ENCODE data around the gene NFKBIE.

Gene NFKBIE

DNA sequence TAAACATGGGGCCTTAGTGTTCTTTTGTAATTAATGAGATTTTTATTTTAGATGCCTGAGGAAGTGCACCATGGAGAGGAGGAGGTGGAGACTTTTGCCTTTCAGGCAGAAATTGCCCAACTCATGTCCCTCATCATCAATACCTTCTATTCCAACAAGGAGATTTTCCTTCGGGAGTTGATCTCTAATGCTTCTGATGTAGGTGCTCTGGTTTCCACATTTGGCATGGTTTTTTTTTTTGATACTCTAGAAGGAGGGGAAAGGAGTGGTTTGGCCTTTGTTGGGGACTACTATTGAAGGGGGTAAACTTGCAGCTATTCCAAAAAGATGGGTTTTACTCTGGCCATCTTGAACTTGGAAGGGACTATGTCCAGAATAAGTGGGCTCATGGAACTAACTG is 16.8 kb downstream of the NFKBIE start:
- Mint-ChIP-seq H3K27me3 (no peaks in the 10 kb centered on the region), H3K4me3 (peak overlapping the region; percentile 99), H3K9me3 (no peaks in the 10 kb centered on the region), H3K27ac (peak overlapping the region; percentile 100), H3K4me1 (peaks cover 77% of the 10 kb centered on the region)
- no peak for ATAC-seq
- no peak for DNase-seq

DNA sequence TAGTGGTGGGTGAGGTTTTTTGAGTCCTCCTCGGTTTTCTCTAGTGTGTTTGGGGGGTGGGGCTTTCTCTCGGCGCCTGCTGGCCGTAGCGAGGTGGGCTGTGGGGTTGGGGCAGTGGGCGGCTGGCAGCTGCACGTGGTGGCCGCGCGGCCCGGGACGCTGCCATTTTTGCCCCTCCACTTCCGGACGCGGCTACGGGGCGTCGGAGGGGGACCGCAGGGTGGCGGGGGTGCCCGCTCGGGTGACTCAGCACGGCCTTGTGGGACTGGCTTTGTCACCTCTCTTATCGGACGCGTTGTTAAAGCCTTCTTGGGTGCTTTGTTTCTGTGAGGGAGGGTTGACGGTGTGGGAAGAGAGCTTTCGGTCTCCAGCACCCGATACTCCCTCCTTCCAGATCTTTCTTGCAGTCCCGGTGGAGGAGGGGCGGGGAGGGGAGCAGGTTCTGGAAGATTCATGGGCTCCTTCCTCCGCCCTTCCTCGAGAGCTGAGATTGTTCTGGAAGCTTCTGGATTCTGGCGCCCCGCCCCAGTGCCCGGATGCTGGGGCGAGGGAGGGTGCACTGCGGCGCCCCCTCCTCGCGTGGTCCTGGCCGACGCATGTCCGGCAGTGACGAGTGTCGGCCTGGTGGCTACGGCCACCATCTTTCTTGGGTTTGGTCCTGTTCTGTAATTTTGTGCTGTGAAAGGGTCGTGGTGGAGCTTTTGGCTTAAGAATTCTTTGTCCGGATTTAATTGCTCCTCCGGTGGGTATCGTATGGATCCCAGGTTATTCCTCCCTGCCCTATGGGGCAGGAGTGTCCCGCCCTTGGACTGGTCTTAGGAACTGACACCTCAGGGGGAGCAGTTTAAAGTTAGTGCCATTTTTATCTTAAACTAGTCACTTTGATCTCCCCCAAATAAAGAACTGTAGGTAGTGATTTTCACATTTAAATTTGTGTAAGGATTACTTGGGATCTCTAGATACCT is 17.7 kb downstream of the NFKBIE start:
- ATAC-seq = peak; percentile 76
- peak; percentile 87 to 94 for DNase-seq
- H3K4me3 Mint-ChIP-seq = peak overlapping the region; percentile 99
- H3K27me3 Mint-ChIP-seq = no peaks in the 10 kb centered on the region
- H3K27ac Mint-ChIP-seq = peak overlapping the region; percentile 100
- no peaks in the 10 kb centered on the region for H3K9me3 Mint-ChIP-seq
- H3K4me1 Mint-ChIP-seq = peaks cover 68% of the 10 kb centered on the region

GRCh38 chr6:44246663-44247337 is 18.6 kb downstream of the NFKBIE start, which contains the start of gene HSP90AB1:
Gene HSP90AB1, plus strand, starts transcription at chr6:44247101. Its CDS starts 1,529 bp downstream, at chr6:44248630.
- Mint-ChIP-seq H3K9me3 (no peaks in the 10 kb centered on the region), H3K4me1 (peaks cover 62% of the 10 kb centered on the region), H3K27me3 (no peaks in the 10 kb centered on the region), H3K27ac (peak within 1 kb of the TSS; percentile 100), H3K4me3 (peak within 1 kb of the TSS; percentile 99)
- peak; percentile 96 to 99 for DNase-seq
- peak; percentile 87 for ATAC-seq

DNA sequence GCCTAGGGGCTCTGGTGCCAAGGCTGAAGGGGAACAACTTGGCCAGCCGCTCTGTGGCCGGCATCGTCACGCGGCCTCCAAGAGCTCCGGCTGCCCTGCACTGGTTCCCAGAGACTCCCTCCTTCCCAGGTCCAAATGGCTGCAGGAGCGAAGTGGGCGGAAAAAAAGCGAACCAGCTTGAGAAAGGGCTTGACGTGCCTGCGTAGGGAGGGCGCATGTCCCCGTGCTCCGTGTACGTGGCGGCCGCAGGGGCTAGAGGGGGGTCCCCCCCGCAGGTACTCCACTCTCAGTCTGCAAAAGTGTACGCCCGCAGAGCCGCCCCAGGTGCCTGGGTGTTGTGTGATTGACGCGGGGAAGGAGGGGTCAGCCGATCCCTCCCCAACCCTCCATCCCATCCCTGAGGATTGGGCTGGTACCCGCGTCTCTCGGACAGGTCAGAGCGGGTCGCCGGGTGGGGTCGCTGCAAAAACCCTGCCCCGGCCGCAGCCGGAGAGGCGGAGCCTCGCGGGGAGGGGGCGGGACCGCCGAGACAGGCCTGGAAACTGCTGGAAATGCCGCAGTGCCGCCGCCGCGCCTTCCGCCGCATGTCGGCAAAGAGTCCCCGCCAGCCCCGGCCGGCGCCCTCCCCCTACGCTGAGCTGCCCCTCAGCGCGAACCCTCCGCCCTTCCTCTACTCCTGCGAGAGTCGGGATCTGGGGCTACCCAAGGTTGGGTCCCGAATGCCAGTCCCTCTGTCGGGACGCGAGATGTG is 19.3 kb downstream of the NFKBIE start:
- DNase-seq (peak; percentile 86 to 88), ATAC-seq (peak; percentile 65)
- H3K27me3 Mint-ChIP-seq = no peaks in the 10 kb centered on the region
- peak overlapping the region; percentile 100 for H3K27ac Mint-ChIP-seq
- H3K4me3 Mint-ChIP-seq = peak overlapping the region; percentile 99
- no peaks in the 10 kb centered on the region for H3K9me3 Mint-ChIP-seq
- peaks cover 55% of the 10 kb centered on the region for H3K4me1 Mint-ChIP-seq

DNA sequence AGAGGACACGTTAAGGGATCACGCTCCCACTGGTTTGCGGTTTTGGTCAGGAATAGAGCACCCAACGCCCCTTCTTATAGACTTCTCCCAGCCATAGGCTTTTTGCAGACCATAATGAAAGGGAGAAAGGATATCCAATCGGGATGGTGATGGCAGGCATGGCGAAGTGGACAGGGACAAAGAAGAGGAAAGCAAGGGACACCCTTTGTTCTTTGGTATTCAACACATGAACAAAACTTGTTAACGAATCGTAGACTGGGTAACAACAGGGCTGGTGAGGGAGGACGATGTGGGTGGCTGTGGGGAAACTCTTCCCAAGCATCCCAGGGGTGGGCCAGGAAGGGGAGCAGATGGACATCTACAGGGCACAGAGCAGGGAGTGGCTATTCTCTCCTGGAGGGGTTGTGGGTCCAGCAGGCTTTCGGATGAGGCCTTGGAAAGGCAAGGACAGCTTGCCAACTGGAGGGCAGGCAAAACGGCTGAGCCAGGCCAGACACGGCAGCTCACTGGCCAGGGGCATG is 19.9 kb downstream of the NFKBIE start:
- no peak for ATAC-seq
- H3K4me1 Mint-ChIP-seq = peaks cover 48% of the 10 kb centered on the region
- H3K4me3 Mint-ChIP-seq = peak overlapping the region; percentile 99
- H3K27me3 Mint-ChIP-seq = no peaks in the 10 kb centered on the region
- no peak for DNase-seq
- peak overlapping the region; percentile 68 to 89 for H3K27ac Mint-ChIP-seq
- no peaks in the 10 kb centered on the region for H3K9me3 Mint-ChIP-seq

DNA sequence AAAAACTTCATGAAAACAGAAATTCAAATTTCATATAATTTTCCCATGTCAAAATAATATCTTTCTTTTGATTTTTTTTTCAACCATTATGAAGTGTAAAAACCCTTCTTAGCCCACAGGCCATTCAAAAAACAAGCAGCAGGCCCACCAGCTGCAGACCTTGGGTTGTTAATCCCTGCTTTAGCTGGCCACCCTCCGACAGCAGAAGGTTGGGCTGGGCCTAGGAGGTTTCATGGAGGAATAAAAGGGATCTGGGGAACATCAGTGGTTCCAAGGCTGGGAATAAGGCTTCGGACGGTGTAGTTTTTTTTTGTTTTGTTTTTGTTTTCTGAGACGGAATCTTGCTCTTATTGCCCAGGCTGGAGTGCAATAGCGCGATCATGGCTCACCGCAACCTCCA is 22.0 kb downstream of the NFKBIE start:
- Mint-ChIP-seq H3K4me3 (no peak overlapping the region), H3K4me1 (peaks cover 37% of the 10 kb centered on the region), H3K27ac (no peak overlapping the region), H3K9me3 (no peaks in the 10 kb centered on the region), H3K27me3 (no peaks in the 10 kb centered on the region)
- DNase-seq (no peak), ATAC-seq (no peak)

DNA sequence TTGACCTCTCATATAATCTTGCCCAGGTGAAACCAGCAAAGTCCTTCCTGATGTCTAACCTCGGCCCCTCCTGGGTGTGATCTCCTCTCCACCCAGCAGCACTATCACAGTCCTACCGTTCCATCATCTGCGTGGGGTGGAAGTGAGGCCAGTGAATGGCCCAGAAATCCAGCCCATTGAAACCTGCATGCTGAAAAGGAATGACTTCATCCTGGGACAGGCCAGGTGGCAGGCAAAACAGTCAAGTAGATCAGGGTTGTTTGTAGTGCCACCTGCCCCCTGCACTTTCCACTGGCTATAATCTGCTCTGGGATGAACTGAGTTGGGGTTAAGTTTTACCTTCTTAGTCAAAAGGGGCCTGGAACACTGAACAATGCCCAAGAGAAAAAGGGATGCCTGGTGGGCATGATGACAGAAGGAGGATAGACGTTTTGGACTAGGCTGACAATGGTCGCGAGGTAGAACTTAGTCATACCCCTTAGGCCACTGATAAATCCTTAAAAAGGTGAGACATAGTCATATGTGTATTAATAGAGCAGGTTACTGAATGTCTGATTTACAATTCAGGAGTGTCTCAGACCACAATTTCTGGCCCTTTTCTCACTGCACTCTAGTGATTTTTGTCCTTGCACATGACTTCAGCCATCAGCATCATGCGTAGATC is 26.5 kb downstream of the NFKBIE start:
- H3K27ac Mint-ChIP-seq = peak overlapping the region in 1 of 2 donors; percentile 2
- DNase-seq (no peak), ATAC-seq (no peak)
- peaks cover 24% of the 10 kb centered on the region for H3K4me1 Mint-ChIP-seq
- H3K27me3 Mint-ChIP-seq = no peaks in the 10 kb centered on the region
- no peaks in the 10 kb centered on the region for H3K9me3 Mint-ChIP-seq
- peak overlapping the region; percentile 85 to 95 for H3K4me3 Mint-ChIP-seq

DNA sequence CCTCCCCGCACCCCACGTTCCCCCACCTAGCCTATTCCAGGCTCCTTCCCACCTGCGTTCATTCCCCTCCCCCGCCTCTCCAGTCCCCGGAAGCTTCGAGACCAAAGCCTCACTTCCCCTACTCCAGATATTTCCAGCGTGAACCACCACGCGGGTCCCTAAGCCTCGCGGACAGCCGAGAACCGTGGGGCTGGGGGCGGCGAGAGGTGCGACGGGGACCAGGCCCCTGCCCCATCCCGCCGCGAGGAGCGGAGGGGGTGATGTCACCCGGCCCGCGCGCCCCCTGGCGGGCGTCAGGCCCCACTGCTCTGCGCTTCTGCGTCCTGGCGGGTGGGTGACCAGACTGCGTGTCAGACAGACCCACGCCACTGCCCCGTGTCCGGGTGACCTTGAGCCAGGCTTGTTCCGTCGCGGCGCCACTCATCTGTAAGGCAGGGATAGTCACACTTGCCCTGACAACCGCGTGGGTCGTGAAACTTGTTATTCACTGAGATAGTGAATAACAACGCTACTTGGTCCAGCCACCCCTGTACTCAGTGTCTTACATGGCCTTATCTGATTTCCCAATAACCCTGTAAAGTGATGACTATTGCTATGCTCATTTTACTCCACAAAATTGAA is 27.4 kb downstream of the NFKBIE start:
- Mint-ChIP-seq H3K9me3 (no peaks in the 10 kb centered on the region), H3K27me3 (no peaks in the 10 kb centered on the region), H3K4me1 (peaks cover 26% of the 10 kb centered on the region), H3K27ac (peak overlapping the region; percentile 98 to 99), H3K4me3 (peak overlapping the region; percentile 85 to 95)
- ATAC-seq (peak; percentile 93), DNase-seq (peak; percentile 83 to 84)

- DNase-seq (peak; percentile 46 to 73), ATAC-seq (peak; percentile 89)
- Mint-ChIP-seq H3K4me1 (peaks cover 29% of the 10 kb centered on the region), H3K9me3 (no peaks in the 10 kb centered on the region), H3K27ac (peak overlapping the region; percentile 98 to 99), H3K27me3 (no peaks in the 10 kb centered on the region), H3K4me3 (peak overlapping the region; percentile 85 to 95)
Measured at GRCh38 chr6:44237021-44237812, 28.1 kb downstream of the NFKBIE start.

DNA sequence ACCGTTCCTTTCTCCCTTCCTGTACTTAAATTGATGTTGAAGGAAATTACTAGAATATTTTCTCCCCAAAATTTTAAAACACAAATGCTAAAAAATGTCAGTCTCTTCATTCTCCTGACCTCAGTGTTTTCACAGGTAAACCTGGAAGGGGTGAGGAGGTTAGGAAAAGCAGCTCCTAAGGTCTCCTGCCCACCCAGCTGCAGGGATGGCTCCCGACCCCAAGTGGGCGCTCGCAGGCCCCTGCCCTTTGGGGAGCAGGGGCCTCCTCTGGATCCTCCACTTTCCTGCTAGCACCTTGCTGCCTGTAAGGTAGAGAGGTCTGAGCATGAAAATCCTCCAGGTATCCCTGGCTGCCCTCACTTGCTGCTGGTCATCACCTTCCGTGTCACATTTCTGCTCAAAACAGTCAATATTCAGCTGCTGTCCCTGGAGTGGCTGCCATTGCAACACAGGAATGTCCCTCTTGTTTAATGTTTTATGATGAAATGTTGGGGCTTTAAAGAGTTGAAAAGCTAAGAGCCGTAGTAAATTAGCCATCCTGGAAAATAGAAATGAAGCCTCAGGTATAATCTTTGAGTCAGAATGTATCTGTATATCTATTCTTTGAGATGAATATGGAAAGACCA is 29.3 kb downstream of the NFKBIE start:
- Mint-ChIP-seq H3K27ac (no peak overlapping the region), H3K27me3 (no peaks in the 10 kb centered on the region), H3K4me1 (peaks cover 29% of the 10 kb centered on the region), H3K9me3 (no peaks in the 10 kb centered on the region), H3K4me3 (no peak overlapping the region)
- DNase-seq (no peak), ATAC-seq (no peak)

DNA sequence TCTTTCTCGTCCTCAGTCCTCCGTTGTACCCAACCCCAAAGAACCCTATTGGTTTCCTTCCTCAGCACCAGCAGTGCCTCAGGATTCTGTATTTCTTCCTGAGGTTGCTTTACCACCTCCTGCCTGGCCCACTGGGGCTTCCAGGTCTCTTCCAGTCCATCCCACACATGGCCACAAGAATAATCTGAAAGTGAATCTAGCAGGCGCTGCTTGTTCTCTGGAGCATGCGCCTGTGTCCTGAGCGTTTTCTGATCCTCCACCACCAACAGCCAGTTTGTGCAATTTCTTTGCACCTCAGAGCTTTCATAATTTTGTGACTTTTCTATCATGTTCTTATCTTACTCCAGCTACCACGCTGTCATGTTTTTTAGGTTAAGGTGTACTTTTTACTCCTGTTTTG is 30.1 kb downstream of the NFKBIE start:
- no peaks in the 10 kb centered on the region for H3K9me3 Mint-ChIP-seq
- no peaks in the 10 kb centered on the region for H3K27me3 Mint-ChIP-seq
- ATAC-seq = no peak
- no peak overlapping the region for H3K4me3 Mint-ChIP-seq
- peaks cover 29% of the 10 kb centered on the region for H3K4me1 Mint-ChIP-seq
- peak overlapping the region in 1 of 2 donors; percentile 5 for H3K27ac Mint-ChIP-seq
- DNase-seq = no peak

DNA sequence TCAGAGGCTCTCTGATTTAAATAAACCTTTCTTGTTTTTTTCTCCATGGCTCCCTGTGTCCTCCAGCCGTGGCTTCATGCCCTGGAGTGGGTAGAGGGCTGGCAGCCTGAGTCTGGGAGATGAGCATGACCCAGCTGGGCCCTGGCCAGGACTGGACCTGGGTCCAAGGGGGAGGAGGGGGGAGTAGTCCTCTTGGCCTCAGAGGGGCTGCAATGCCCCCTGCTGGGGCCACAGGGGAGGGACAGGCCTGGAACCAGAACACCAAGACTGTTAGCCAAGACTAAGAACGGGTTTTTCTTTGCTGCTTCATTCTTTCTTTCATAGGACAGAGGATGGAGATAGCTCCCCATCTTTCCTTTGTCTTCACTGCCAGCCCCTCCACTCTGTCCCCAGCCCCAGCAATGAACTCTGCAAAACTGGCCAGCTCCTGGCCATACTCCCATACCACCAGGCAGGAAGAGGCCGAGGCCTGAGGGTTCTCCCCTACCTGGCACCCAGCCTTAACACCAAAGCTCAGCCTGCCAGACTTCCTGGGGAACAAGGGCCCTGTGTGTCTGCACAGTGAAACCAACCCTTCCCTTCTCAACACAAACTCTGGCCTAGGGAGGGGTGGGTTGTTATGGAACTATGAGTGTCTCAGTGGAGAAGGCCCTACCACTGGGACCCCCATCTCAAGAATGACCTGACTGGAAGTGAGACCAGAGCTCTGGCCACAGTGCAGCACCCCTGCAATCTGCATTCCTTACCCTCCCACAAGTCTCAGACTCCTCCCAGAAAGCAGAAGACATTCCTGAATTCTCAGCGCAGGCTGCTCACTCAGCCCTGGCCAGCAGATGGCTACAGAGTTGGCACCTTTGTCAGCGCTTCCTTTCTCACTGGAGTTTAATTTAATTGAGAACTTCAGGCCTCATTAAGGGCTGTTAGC is 31.0 kb downstream of the NFKBIE start:
- DNase-seq (peak in 1 of 2 donors; percentile 38), ATAC-seq (no peak)
- H3K27me3 Mint-ChIP-seq = no peaks in the 10 kb centered on the region
- no peak overlapping the region for H3K4me3 Mint-ChIP-seq
- H3K27ac Mint-ChIP-seq = peak overlapping the region in 1 of 2 donors; percentile 42
- peaks cover 29% of the 10 kb centered on the region for H3K4me1 Mint-ChIP-seq
- H3K9me3 Mint-ChIP-seq = no peaks in the 10 kb centered on the region

Data from stimulated activated naive CD8-positive, alpha-beta T cell treated with anti-CD3 and anti-CD28 coated beads, Interleukin-15, amount 100 ng/mL, for 72 hours (primary cell).